Measurements from ENCODE around the gene VHLL.
A peak's percentile ranks its signal among the peaks of the same experiment; 100 is the strongest.

Gene VHLL

DNA sequence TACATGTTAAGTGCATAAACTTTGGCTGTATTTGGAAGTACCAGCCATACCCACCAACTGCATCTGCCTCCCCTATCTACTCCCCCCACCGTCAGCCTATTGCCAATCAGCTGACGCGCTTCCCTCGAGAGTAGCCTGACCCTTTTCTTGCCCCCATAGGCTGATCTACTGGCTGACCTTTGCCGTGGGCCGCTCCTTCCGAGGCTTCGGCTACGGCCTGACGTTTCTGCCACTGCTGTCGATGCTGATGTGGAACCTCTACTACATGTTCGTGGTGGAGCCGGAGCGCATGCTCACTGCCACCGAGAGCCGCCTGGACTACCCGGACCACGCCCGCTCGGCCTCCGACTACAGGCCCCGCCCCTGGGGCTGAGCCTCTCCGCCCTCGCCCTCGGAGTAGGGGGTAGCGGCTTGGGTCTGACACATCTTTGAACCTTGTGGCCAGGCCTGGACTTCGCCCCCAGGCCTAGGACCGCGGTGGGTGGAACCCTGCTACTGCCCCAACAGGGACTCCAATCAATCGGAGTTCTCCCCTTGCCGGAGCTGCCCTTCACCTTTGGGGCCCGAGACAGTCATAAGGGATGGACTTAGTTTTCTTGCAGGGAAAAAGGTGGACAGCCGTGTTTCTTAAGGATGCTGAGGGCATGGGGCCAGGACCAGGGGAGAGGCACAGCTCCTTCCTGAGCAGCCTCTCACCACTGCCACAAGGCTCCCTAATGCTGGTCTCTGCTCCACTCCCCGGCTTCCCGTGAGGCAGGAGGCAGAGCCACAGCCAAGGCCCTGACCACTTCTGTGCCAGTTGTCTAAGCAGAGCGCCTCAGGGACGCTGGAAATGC lies 7.7 kb downstream of the VHLL start:
- WGBS (ENCODE audit: extremely low coverage, insufficient coverage, low lambda C conversion rate): no CpG with 5 or more reads among the region's 37 CpGs
- H3K4me1 ChIP-seq (ENCODE audit: control insufficient read depth, low read depth, low read length): peaks cover 5% of the 10 kb centered on the region
- no peak overlapping the region for H2BK15ac ChIP-seq (replicated peaks; ENCODE audit: low read depth)
- no peak overlapping the region for H3K27ac ChIP-seq (ENCODE audit: low read depth, low read length)
- peak; percentile 95 for DNase-seq
- no peak overlapping the region for H4K8ac ChIP-seq (ENCODE audit: low read depth, low read length)
- H2BK120ac ChIP-seq (ENCODE audit: low read depth, low read length): no peak overlapping the region
- peak overlapping the region; percentile 87 for H3K56ac ChIP-seq (ENCODE audit: low read length)
- no peaks in the 10 kb centered on the region for H3K27me3 ChIP-seq (ENCODE audit: insufficient read depth, low read length, poor library complexity)
- H3K79me2 ChIP-seq (ENCODE audit: control insufficient read depth, insufficient read depth, low read length): no peaks in the 10 kb centered on the region
- peaks cover 5% of the 10 kb centered on the region for H3K79me1 ChIP-seq (ENCODE audit: low read length)
- H2AK5ac ChIP-seq (ENCODE audit: low read length): no peak overlapping the region
- peak overlapping the region; percentile 59 for H3K4me2 ChIP-seq (ENCODE audit: low read length)
- no peak overlapping the region for H3K18ac ChIP-seq (ENCODE audit: low read length)
- H3K23ac ChIP-seq (ENCODE audit: low read length): no peak overlapping the region
- H3K4ac ChIP-seq (ENCODE audit: low read depth, low read length): no peak overlapping the region
- H4K5ac ChIP-seq (ENCODE audit: low read length): no peak overlapping the region
- peak overlapping the region; percentile 32 for H3K4me3 ChIP-seq (ENCODE audit: low read length)
- no peaks in the 10 kb centered on the region for H3K36me3 ChIP-seq (ENCODE audit: control insufficient read depth, insufficient read depth, low read length)
- H3K9ac ChIP-seq (ENCODE audit: low read length): peak overlapping the region; percentile 76
- H2BK5ac ChIP-seq (ENCODE audit: low read length): no peak overlapping the region

DNA sequence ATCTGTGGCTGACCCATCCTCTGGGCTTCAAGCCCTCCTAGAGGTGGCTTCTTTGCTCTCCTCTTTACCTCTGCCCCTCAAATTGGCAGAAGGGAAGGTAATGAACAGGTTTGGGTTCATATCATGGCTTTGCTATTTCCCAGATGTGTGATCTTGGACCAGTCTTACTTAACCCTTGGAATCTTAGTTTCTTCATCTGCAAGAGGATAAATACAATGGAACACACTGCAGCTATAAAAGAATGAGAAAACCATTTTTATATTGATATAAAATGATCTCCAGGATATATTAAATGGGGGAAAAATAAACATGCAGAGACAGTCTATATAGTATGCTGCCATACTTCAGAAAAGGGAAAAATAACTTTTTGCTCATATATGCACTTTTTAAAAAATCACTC lies 9.2 kb downstream of the VHLL start:
- Histone ChIP-seq H3K4ac (ENCODE audit: low read depth, low read length) (no peak overlapping the region), H4K8ac (ENCODE audit: low read depth, low read length) (no peak overlapping the region), H2AK5ac (ENCODE audit: low read length) (no peak overlapping the region), H3K79me2 (ENCODE audit: control insufficient read depth, insufficient read depth, low read length) (no peaks in the 10 kb centered on the region), H3K27ac (ENCODE audit: low read depth, low read length) (no peak overlapping the region), H3K4me3 (ENCODE audit: low read length) (no peak overlapping the region), H2BK120ac (ENCODE audit: low read depth, low read length) (no peak overlapping the region), H2BK15ac (replicated peaks; ENCODE audit: low read depth) (no peak overlapping the region), H3K4me2 (ENCODE audit: low read length) (no peak overlapping the region), H3K27me3 (ENCODE audit: insufficient read depth, low read length, poor library complexity) (no peaks in the 10 kb centered on the region), H2BK5ac (ENCODE audit: low read length) (no peak overlapping the region), H3K4me1 (ENCODE audit: control insufficient read depth, low read depth, low read length) (peaks cover under 1% of the 10 kb centered on the region), H3K18ac (ENCODE audit: low read length) (no peak overlapping the region), H3K36me3 (ENCODE audit: control insufficient read depth, insufficient read depth, low read length) (no peaks in the 10 kb centered on the region), H4K5ac (ENCODE audit: low read length) (no peak overlapping the region), H3K23ac (ENCODE audit: low read length) (no peak overlapping the region), H3K9ac (ENCODE audit: low read length) (no peak overlapping the region), H3K56ac (ENCODE audit: low read length) (no peak overlapping the region), H3K79me1 (ENCODE audit: low read length) (peaks cover 2% of the 10 kb centered on the region)
- no peak for DNase-seq

DNA sequence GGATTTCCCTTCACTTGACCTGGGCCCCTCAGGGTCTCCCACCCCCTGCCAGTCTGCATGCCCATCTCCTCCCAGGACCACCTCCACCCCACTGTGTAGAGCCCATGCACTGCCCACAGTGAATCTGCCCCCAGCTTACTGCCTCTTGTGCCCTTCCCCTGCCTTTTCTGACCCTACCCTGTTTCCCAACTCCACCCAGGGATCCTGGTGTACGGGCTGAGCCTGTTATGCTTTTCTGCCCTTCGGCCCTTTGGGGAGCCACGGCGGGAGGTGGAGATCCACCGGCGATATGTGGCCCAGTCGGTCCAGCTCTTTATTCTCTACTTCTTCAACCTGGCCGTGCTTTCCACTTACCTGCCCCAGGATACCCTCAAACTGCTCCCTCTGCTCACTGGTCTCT lies 13.0 kb downstream of the VHLL start:
- Histone ChIP-seq H3K56ac (ENCODE audit: low read length) (no peak overlapping the region), H3K4me2 (ENCODE audit: low read length) (no peak overlapping the region), H3K79me2 (ENCODE audit: control insufficient read depth, insufficient read depth, low read length) (peaks cover 12% of the 10 kb centered on the region), H3K23ac (ENCODE audit: low read length) (no peak overlapping the region), H3K36me3 (ENCODE audit: control insufficient read depth, insufficient read depth, low read length) (no peaks in the 10 kb centered on the region), H3K18ac (ENCODE audit: low read length) (no peak overlapping the region), H3K4me3 (ENCODE audit: low read length) (no peak overlapping the region), H2BK5ac (ENCODE audit: low read length) (no peak overlapping the region), H2BK120ac (ENCODE audit: low read depth, low read length) (no peak overlapping the region), H2AK5ac (ENCODE audit: low read length) (no peak overlapping the region), H3K27me3 (ENCODE audit: insufficient read depth, low read length, poor library complexity) (no peaks in the 10 kb centered on the region), H3K9ac (ENCODE audit: low read length) (no peak overlapping the region), H4K8ac (ENCODE audit: low read depth, low read length) (no peak overlapping the region), H3K27ac (ENCODE audit: low read depth, low read length) (no peak overlapping the region), H3K79me1 (ENCODE audit: low read length) (peaks cover 5% of the 10 kb centered on the region), H4K5ac (ENCODE audit: low read length) (no peak overlapping the region), H3K4ac (ENCODE audit: low read depth, low read length) (no peak overlapping the region), H3K4me1 (ENCODE audit: control insufficient read depth, low read depth, low read length) (no peaks in the 10 kb centered on the region), H2BK15ac (replicated peaks; ENCODE audit: low read depth) (no peak overlapping the region)
- no peak for DNase-seq
- WGBS (ENCODE audit: extremely low coverage, insufficient coverage, low lambda C conversion rate): no CpG with 5 or more reads among the region's 8 CpGs

DNA sequence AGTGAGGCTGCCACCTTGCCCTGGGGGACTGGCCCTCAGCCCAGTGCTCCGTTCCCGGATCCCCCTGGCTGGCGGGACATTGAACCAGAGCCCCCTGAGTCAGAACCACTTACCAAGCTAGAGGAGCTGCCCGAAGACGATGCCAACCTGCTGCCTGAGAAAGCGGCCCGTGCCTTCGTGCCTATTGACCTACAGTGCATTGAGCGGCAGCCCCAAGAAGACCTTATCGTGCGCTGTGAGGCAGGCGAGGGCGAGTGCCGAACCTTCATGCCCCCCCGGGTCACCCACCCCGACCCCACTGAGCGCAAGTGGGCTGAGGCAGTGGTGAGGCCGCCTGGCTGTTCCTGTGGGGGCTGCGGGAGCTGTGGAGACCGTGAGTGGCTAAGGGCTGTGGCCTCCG lies 13.7 kb downstream of the VHLL start:
- no peak overlapping the region for H3K4me3 ChIP-seq (ENCODE audit: low read length)
- no peaks in the 10 kb centered on the region for H3K4me1 ChIP-seq (ENCODE audit: control insufficient read depth, low read depth, low read length)
- DNase-seq: no peak
- no peak overlapping the region for H2AK5ac ChIP-seq (ENCODE audit: low read length)
- no peak overlapping the region for H3K9ac ChIP-seq (ENCODE audit: low read length)
- H3K36me3 ChIP-seq (ENCODE audit: control insufficient read depth, insufficient read depth, low read length): no peaks in the 10 kb centered on the region
- no peak overlapping the region for H2BK15ac ChIP-seq (replicated peaks; ENCODE audit: low read depth)
- no peak overlapping the region for H3K56ac ChIP-seq (ENCODE audit: low read length)
- no peak overlapping the region for H4K5ac ChIP-seq (ENCODE audit: low read length)
- H3K4me2 ChIP-seq (ENCODE audit: low read length): no peak overlapping the region
- H4K8ac ChIP-seq (ENCODE audit: low read depth, low read length): no peak overlapping the region
- no peak overlapping the region for H3K18ac ChIP-seq (ENCODE audit: low read length)
- no peaks in the 10 kb centered on the region for H3K27me3 ChIP-seq (ENCODE audit: insufficient read depth, low read length, poor library complexity)
- WGBS (ENCODE audit: extremely low coverage, insufficient coverage, low lambda C conversion rate): no CpG with 5 or more reads among the region's 21 CpGs
- H3K27ac ChIP-seq (ENCODE audit: low read depth, low read length): no peak overlapping the region
- peaks cover 5% of the 10 kb centered on the region for H3K79me1 ChIP-seq (ENCODE audit: low read length)
- H3K4ac ChIP-seq (ENCODE audit: low read depth, low read length): no peak overlapping the region
- no peak overlapping the region for H3K23ac ChIP-seq (ENCODE audit: low read length)
- no peak overlapping the region for H2BK120ac ChIP-seq (ENCODE audit: low read depth, low read length)
- H2BK5ac ChIP-seq (ENCODE audit: low read length): no peak overlapping the region
- peaks cover 19% of the 10 kb centered on the region for H3K79me2 ChIP-seq (ENCODE audit: control insufficient read depth, insufficient read depth, low read length)

DNA sequence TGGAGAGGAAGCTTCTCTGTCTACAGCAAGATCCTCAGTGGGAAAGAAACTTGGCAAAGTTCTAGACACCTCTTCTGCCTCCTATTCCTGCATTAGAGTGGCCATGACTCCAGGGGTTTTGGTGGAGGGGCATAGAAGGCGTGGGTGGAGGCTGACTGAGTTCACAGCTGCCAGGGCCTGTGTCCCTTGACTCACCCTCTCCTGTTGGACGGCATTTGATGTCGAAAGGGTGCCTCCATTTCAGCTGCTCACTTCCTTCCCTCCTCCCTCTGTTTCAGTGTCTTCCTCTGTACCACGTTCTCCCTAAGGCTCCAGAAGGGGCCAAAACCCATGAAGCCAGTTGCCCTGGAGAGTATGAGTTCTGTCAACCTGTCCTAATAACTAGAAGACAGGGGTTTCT lies 14.3 kb downstream of the VHLL start:
- no peaks in the 10 kb centered on the region for H3K4me1 ChIP-seq (ENCODE audit: control insufficient read depth, low read depth, low read length)
- H4K8ac ChIP-seq (ENCODE audit: low read depth, low read length): no peak overlapping the region

DNA sequence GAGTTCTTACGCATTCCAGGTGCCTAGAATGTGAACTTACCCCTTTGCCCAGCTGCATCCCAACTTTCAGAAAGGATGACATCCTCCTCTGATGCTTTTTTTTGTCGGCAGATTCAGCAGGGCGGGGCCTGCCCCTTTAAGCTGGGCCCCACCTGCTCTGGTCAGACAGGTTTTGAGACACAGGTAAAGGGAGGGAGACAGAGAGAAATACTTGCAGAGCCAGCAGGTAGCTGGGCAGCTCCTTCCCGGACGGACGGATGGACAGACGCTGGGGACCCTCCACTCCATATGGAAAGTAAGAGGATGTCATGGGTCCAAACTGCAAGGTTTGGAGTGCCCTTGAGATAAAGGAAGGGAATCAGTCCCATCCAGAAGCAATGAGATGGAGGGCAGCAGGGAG lies 15.0 kb downstream of the VHLL start, which contains the start of gene TMEM79:
TSS of gene TMEM79 (plus strand) at position 214 of the 400 bp plus-strand sequence. CDS start 902 bp downstream, outside the sequence.
- peak within 1 kb of the TSS; percentile 63 for H3K9ac ChIP-seq (ENCODE audit: low read length)

More for the DNA sequence above, 14.3 kb downstream of the VHLL start:
- H3K4ac ChIP-seq (ENCODE audit: low read depth, low read length): no peak overlapping the region
- peaks cover 10% of the 10 kb centered on the region for H3K79me1 ChIP-seq (ENCODE audit: low read length)
- H2AK5ac ChIP-seq (ENCODE audit: low read length): no peak overlapping the region
- H3K27ac ChIP-seq (ENCODE audit: low read depth, low read length): no peak overlapping the region
- H3K4me3 ChIP-seq (ENCODE audit: low read length): no peak overlapping the region
- no peak overlapping the region for H2BK15ac ChIP-seq (replicated peaks; ENCODE audit: low read depth)
- no peaks in the 10 kb centered on the region for H3K27me3 ChIP-seq (ENCODE audit: insufficient read depth, low read length, poor library complexity)
- no peak overlapping the region for H2BK5ac ChIP-seq (ENCODE audit: low read length)
- H3K56ac ChIP-seq (ENCODE audit: low read length): no peak overlapping the region
- H3K4me2 ChIP-seq (ENCODE audit: low read length): no peak overlapping the region
- H3K23ac ChIP-seq (ENCODE audit: low read length): no peak overlapping the region
- no peak overlapping the region for H3K9ac ChIP-seq (ENCODE audit: low read length)
- H3K36me3 ChIP-seq (ENCODE audit: control insufficient read depth, insufficient read depth, low read length): no peaks in the 10 kb centered on the region
- no peak overlapping the region for H4K5ac ChIP-seq (ENCODE audit: low read length)
- no peak for DNase-seq
- H2BK120ac ChIP-seq (ENCODE audit: low read depth, low read length): no peak overlapping the region
- H3K79me2 ChIP-seq (ENCODE audit: control insufficient read depth, insufficient read depth, low read length): peaks cover 25% of the 10 kb centered on the region
- WGBS (ENCODE audit: extremely low coverage, insufficient coverage, low lambda C conversion rate): no CpG with 5 or more reads among the region's 4 CpGs
- H3K18ac ChIP-seq (ENCODE audit: low read length): no peak overlapping the region

More for the DNA sequence above, 15.0 kb downstream of the VHLL start, which contains the start of gene TMEM79:
- Histone ChIP-seq H3K79me2 (ENCODE audit: control insufficient read depth, insufficient read depth, low read length) (peaks cover 30% of the 10 kb centered on the region), H3K18ac (ENCODE audit: low read length) (no peak within 1 kb of the TSS), H3K23ac (ENCODE audit: low read length) (no peak within 1 kb of the TSS), H2BK5ac (ENCODE audit: low read length) (no peak within 1 kb of the TSS), H4K5ac (ENCODE audit: low read length) (no peak within 1 kb of the TSS), H3K4me2 (ENCODE audit: low read length) (peak within 1 kb of the TSS; percentile 12), H3K27me3 (ENCODE audit: insufficient read depth, low read length, poor library complexity) (no peaks in the 10 kb centered on the region), H3K56ac (ENCODE audit: low read length) (peak within 1 kb of the TSS; percentile 74), H2BK15ac (replicated peaks; ENCODE audit: low read depth) (no peak within 1 kb of the TSS), H3K27ac (ENCODE audit: low read depth, low read length) (no peak within 1 kb of the TSS), H3K4me3 (ENCODE audit: low read length) (no peak within 1 kb of the TSS), H2AK5ac (ENCODE audit: low read length) (no peak within 1 kb of the TSS), H2BK120ac (ENCODE audit: low read depth, low read length) (no peak within 1 kb of the TSS), H3K79me1 (ENCODE audit: low read length) (peaks cover 12% of the 10 kb centered on the region), H3K4me1 (ENCODE audit: control insufficient read depth, low read depth, low read length) (no peaks in the 10 kb centered on the region), H4K8ac (ENCODE audit: low read depth, low read length) (no peak within 1 kb of the TSS), H3K4ac (ENCODE audit: low read depth, low read length) (no peak within 1 kb of the TSS), H3K36me3 (ENCODE audit: control insufficient read depth, insufficient read depth, low read length) (no peaks in the 10 kb centered on the region)
- WGBS (ENCODE audit: extremely low coverage, insufficient coverage, low lambda C conversion rate): no CpG with 5 or more reads among the region's 7 CpGs
- DNase-seq: no peak

Data from mesendoderm (in vitro differentiated cells).